HG03354 (cell line): ENCODE data around the gene MRPL21.

ENCODE experiments used
- ATAC-seq: cut with Tn5 transposase; IDR thresholded peaks from one replicate; pipeline ENCODE4 v1.9.1; 2021; ENCODE audit warnings: mild to moderate bottlenecking; ENCODE audit not compliant: unreplicated experiment, poor library complexity, severe bottlenecking

Gene MRPL21

DNA sequence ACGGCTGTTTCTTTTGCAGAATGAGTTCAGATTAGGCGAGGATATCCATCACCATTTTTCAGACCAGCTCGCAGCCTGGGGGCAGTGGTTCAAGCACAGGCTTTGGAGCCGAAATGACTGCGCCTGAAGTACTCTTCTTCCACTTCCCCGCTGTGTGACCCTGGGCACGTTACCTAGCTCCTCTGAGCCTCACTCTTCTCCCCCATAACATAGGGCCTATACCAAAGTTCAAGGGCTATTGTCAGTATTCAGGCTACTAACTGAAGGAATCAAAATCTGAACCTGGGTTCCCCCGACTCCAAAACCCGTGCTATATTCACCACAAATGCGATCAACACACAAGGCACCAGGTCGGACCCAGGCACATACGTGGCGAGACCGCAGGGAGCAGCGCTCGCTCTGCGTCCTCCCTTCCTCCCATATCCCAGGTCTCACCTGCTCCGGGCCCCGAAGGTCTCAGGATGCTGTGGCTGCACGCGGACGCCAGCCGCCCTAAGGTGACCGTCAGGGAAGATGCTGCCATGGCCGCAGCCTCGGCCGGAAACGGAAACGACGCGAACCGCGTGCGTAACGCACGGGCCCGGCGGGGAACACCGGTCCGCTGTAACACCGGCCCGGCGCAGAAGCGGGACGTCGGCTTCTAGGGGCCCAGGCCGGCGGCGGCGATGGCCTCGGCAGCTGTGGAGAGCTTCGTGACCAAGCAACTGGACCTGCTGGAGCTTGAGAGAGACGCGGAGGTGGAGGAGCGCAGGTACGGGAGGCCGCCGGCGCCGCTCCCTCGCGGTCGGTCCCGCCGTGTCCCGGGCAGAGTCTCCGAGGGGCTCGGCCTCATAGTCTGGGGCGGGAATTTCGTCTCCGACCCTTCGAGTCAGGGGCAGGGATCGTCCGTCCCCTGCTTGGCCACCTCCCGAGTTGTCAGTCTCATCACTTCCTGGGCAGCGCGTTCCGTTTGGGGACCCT is at the start of gene MRPL21, which contains the start of gene IGHMBP2:
Gene MRPL21, minus strand, starts transcription at position 545 of the 960 bp plus-strand sequence. Its CDS starts 22 bp downstream, at position 523.
Gene IGHMBP2, plus strand, starts transcription at position 604 of the 960 bp plus-strand sequence. Its CDS starts 62 bp downstream, at position 666.
- peak; percentile 91 for ATAC-seq

GRCh38 chr11:68950762-68951161 is 47.1 kb upstream of the MRPL21 start:
- ATAC-seq, result no peak

DNA sequence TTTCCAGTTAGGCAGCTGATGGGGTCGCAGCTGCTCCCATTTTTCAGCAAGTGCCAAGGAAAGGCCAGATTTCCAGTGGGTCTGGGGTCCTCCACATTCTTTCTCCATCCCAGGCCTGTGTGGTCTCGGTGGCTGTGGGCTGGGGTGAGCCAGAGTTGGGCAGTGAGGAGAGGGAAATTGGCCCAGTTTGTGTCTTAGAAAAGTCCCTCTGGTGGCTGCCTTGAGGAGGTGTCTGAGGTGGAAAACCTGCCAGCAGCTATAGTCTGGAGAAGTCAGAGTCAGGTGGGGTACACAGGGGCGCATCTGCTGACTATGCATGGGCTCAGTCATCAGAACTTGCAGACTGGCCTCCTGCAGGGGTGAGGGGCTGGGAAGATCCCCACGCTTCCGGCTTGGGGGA is 46.6 kb upstream of the MRPL21 start:
- ATAC-seq, result no peak

- ATAC-seq, result no peak
These were observed 45.3 kb upstream of the MRPL21 start for GRCh38 chr11:68948935-68949334.

GRCh38 chr11:68948496-68948895 is 44.9 kb upstream of the MRPL21 start:
- ATAC-seq, result no peak

DNA sequence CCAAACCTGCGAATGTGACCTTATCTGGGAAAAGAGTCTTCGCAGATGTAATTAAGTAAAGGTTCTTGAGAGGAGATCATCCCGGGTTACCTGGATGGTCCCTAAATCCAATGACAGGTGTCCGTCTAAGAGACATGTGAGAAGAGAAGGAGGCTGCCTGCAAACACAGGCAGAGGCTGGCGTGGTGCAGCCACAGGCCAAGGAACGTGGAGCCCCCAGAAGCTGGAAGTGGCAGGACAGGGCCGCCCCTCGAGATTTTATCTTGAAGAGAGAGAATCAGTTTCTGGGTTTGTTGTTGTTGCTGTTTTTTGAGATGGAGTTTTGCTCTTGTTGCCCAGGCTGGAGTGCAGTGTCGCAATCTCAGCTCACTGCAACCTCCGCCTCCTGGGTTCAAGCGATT is 43.5 kb upstream of the MRPL21 start:
- no peak for ATAC-seq

- no peak for ATAC-seq
These were observed 42.9 kb upstream of the MRPL21 start for GRCh38 chr11:68946416-68947090.

DNA sequence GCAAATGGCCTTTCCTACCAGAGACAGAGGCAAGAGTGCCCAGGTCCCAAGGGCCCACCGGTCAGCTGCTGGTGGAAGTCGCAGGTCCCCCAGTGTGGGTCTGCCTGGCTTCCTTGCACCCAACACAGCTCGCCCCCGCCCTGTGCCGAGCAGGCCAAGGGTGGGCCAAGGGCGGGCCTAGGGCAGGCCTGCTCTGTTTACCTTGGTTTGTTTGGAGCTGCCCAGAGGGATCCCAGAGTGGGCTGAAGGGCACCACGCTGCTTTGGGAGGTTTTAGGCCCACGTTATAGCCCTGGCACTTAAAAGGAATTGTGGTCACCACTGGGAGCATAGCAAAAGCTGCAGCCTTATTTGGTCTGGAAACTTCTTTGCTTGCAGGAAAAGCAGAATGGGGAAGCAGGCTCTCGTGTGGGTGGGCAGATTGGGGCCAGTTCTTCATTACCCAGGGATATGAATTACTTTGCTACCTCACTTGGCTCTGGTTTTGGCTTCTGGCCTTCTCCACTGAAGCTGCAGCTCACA is 39.2 kb upstream of the MRPL21 start:
- no peak for ATAC-seq

- ATAC-seq, result no peak
These were observed 38.5 kb upstream of the MRPL21 start for GRCh38 chr11:68942095-68942620.

GRCh38 chr11:68941324-68942094 is 37.9 kb upstream of the MRPL21 start:
- ATAC-seq, result no peak

GRCh38 chr11:68940651-68941323 is 37.2 kb upstream of the MRPL21 start:
- no peak for ATAC-seq

DNA sequence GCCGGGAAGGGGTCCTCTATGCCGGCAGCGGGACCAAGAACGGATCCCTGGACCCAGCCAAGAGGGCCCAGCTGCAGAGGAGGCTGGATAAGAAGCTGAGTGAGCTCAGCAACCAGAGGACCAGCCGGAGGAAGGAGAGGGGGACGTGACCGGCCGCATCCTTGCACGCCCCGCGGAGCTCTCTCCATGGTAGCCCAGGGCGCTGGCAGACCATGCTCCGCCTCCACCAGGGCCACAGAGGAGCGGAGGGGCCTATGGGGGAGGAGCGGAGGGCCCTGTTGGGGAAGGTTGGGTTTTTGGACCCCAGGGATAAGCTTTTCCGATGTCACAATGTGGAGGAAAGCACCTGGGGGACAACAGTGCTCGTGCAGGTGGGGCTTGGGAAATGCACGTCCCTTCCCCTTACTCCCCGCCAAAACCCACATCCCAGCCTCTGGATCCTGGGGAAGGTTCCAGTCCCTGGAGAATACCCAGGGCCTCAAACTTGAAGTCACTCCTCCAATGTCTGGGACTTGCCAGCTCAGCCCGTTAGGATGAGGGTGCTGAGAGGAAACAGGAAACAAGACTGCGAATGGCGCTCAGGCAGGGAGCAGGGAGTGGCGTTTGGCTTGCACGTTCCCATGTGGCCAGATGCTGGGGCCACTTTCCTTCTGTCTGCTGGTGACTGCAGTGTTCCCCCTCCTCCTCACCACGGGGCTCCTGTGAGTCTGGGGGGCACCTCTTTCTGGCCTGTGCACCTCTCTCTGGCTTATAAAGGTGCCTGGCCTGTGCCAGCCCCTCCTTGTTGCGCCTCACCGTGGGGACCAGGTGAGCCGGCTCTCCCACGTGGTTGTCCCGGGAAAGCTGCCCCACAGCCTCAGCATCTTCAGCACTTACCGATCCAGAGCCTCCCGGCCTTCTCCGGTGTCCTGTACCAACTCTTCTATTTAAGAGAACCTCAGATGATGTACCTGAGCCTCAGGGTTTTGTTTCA is 36.2 kb upstream of the MRPL21 start:
- ATAC-seq, result no peak

DNA sequence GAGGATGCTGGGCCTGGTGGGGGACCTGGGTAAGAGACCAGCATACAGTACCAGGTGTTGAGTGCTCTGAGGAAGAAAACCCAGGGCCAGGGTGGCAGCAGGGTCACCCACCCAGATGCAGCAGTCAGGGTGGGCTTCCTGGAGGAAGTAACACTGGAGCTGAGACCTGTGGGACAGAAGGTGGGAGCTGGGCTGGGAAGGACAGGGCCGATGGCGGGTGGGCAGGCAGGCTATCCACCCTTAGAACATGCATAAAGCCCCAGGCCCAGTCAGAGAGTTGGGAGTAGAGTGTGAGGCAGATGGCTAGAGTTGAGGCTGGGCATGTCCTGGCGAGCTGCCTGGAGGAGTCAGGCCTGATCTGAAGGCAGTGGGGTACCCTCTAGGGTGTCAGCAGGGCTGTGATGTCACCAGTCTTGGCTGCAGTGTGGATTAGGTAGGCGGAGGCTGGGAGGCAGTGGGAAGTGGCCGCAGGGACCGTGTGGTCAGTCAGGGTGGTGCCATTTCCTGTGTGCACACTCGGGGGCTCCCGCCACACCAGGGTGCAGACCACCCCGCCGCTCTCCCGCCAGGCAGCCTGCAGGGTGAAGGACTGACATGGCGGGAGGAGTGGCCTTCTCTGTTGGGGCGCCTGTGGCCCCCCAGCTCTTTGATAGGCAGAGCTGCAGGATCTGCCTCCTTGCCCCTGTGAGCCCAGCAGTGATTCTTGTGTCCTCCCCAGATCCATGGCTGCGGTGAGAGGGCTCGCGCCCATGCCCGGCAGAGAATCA is 35.4 kb upstream of the MRPL21 start:
- no peak for ATAC-seq

GRCh38 chr11:68938088-68938487 is 34.5 kb upstream of the MRPL21 start:
- no peak for ATAC-seq

GRCh38 chr11:68936676-68937620 is 33.3 kb upstream of the MRPL21 start:
- no peak for ATAC-seq

DNA sequence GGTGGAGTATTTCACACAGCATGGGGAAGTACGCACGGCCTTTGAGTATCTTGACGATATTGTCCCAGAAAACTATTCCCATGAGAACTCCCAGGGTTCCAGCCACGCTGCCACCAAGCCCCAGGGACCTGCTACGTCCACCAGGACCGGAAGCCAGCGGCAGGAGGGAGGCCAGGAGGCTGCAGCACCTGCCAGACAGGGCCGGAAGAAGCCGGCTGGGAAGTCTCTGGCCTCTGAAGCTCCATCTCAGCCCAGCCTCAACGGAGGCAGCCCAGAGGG is 32.7 kb upstream of the MRPL21 start:
- ATAC-seq, result no peak
